B cell (primary cell): ENCODE measurements around the gene NME3.

Experiments used
- EZH2 ChIP-seq: IDR thresholded peaks from 2 replicates; pipeline ENCODE4 v1.6.1; 2012; ENCODE audit warnings: borderline replicate concordance, low read depth, mild to moderate bottlenecking, moderate library complexity, low read length; ENCODE audit not compliant: insufficient read depth, poor library complexity, severe bottlenecking
- TF ChIP-seq, protein P1 (sequence below): fragments of 200-600 bp; IDR thresholded peaks from one replicate; pipeline ENCODE4 v1.8.0; 2022; ENCODE audit warnings: antibody characterized with exemption, mild to moderate bottlenecking

- TF ChIP-seq, protein P1, sequence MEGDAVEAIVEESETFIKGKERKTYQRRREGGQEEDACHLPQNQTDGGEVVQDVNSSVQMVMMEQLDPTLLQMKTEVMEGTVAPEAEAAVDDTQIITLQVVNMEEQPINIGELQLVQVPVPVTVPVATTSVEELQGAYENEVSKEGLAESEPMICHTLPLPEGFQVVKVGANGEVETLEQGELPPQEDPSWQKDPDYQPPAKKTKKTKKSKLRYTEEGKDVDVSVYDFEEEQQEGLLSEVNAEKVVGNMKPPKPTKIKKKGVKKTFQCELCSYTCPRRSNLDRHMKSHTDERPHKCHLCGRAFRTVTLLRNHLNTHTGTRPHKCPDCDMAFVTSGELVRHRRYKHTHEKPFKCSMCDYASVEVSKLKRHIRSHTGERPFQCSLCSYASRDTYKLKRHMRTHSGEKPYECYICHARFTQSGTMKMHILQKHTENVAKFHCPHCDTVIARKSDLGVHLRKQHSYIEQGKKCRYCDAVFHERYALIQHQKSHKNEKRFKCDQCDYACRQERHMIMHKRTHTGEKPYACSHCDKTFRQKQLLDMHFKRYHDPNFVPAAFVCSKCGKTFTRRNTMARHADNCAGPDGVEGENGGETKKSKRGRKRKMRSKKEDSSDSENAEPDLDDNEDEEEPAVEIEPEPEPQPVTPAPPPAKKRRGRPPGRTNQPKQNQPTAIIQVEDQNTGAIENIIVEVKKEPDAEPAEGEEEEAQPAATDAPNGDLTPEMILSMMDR = no peak
- no peak for TF ChIP-seq EZH2
Observed at GRCh38 chr16:1779234-1779701, 7.9 kb upstream of the NME3 start.
